ENCODE measurements around the gene SERPIND1. TPM values are rescaled to one million over a fixed set of nuclear protein-coding genes. Genes with fewer than 3 reads are reported as not detected.
"Not testable (repeated sequence)": the region's sequence is repeated elsewhere in the genome, so short reads cannot be mapped to it uniquely, and the experiment has no call there.

Gene SERPIND1
- total and polyA plus RNA-seq, 2 donors (not counting 1 experiment from before 2014, with no cell fraction given): not detected

DNA sequence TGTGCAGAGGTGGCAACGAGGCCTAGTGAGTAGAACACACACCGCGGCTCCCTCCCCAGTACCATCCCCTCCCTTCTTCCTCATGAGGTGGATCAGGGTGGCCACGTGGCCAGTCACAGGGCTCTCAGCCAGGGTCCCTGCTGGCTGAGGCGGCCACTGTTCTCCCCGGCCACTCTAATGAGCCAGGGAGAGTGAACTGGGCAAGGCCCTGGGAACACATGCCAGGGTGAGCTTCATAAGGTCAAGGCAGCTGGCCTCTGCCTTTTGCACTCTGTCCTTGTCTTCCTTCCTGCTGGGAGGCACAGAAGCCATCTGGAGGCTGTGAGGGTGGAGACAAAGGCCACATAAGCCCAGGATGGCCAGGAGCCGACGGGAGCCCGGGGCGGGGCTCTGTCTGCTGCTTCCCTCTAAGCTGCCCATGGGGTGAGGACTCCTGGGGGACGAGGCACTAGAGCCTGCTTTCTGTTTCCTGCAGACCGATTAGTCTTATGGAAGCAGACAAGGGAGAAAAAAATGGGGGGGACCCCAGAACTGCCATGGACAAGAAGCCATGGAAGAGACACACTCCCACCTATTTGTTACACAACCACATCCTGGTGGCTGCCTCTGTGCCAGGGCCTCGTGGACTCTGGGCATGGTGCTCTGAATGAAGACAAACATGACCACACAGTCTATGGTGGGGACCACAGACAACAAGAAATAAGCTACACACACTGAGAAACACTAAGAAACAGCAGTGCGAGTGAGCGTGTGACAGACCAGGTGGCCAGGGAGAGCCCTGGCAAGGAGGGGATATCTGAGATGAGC is 38.4 kb upstream of the SERPIND1 start:
- H3K4me3 Mint-ChIP-seq; ATAC-seq (ENCODE audit: low read depth); H3K9me3 Mint-ChIP-seq (ENCODE audit: insufficient read depth); CTCF ChIA-PET; DNase-seq; H3K27me3 Mint-ChIP-seq; H3K4me1 Mint-ChIP-seq; H3K4me2 ChIP-seq (replicated peaks; ENCODE audit: low read depth, low read length, poor library complexity, severe bottlenecking); H3K9me3 ChIP-seq (ENCODE audit: control extremely low read depth in 1 of 3, control insufficient read depth in 2 of 3, insufficient read depth in 1 of 3, low read length in 2 of 3); H3K27ac ChIP-seq (ENCODE audit: low read length in 2 of 2); H3K79me2 ChIP-seq (ENCODE audit: control insufficient read depth, insufficient read depth, low read length); H4K20me1 ChIP-seq (ENCODE audit: control insufficient read depth, insufficient read depth, low read length, poor library complexity, severe bottlenecking); H3K4me1 ChIP-seq (ENCODE audit: control insufficient read depth in 2 of 2, insufficient read depth in 2 of 2, low read length in 2 of 2); H3K9ac ChIP-seq (ENCODE audit: low read length); H2AFZ ChIP-seq (ENCODE audit: insufficient read depth, low read depth, low read length, poor library complexity, severe bottlenecking); H3K4me3 ChIP-seq (ENCODE audit: control extremely low read depth in 1 of 5, extremely low read depth in 1 of 5, insufficient read depth in 1 of 5, low read depth in 2 of 5, low read length in 4 of 5); intact Hi-C loops (cut with micrococcal nuclease); H3K27ac Mint-ChIP-seq; POLR2A ChIA-PET; H3K27me3 ChIP-seq (replicated peaks in 1 of 4; ENCODE audit: control extremely low read depth in 1 of 4, control insufficient read depth in 3 of 4, insufficient read depth in 4 of 4, low read length in 3 of 4): not testable (repeated sequence)
- peaks cover 2 to 20% of the 10 kb centered on the region in 2 experiments for H3K36me3 ChIP-seq (replicated peaks in 1 of 2; ENCODE audit: control extremely low read depth in 1 of 2, control insufficient read depth in 1 of 2, extremely low read depth in 1 of 2, insufficient read depth in 2 of 2, low read length in 1 of 2)
- 97% methylated on average over 4 of the region's 15 CpGs for WGBS (ENCODE audit: insufficient coverage)

DNA sequence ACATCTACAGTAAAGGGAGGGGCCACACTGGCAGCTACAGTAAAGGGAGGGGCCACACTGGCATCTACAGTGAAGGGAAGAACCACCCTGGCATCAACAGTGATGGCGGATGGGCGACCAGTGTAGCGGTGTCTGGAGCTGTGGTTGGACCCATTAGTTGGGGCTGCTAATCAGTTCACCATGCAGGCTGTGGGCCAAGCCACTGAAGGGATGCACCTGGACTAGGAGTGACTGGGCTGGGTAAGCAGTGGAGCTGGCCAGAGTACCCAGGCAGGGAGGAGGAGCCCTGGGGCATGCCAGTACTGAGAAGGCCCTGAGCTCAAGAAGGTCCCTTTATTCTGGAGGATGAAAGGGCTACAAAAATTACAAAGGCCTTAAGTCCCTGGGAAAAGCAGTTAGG is 37.0 kb upstream of the SERPIND1 start:
- DNase-seq; H3K27me3 ChIP-seq (replicated peaks in 1 of 4; ENCODE audit: control extremely low read depth in 1 of 4, control insufficient read depth in 3 of 4, insufficient read depth in 4 of 4, low read length in 3 of 4); H3K27ac ChIP-seq (ENCODE audit: low read length in 2 of 2); ATAC-seq (ENCODE audit: low read depth); H3K4me3 ChIP-seq (ENCODE audit: control extremely low read depth in 1 of 5, extremely low read depth in 1 of 5, insufficient read depth in 1 of 5, low read depth in 2 of 5, low read length in 4 of 5); H3K9ac ChIP-seq (ENCODE audit: low read length); H3K9me3 Mint-ChIP-seq (ENCODE audit: insufficient read depth); H3K27me3 Mint-ChIP-seq; H3K4me2 ChIP-seq (replicated peaks; ENCODE audit: low read depth, low read length, poor library complexity, severe bottlenecking); H3K4me1 Mint-ChIP-seq; CTCF ChIA-PET; H2AFZ ChIP-seq (ENCODE audit: insufficient read depth, low read depth, low read length, poor library complexity, severe bottlenecking); H3K9me3 ChIP-seq (ENCODE audit: control extremely low read depth in 1 of 3, control insufficient read depth in 2 of 3, insufficient read depth in 1 of 3, low read length in 2 of 3); H3K4me3 Mint-ChIP-seq; H3K79me2 ChIP-seq (ENCODE audit: control insufficient read depth, insufficient read depth, low read length); H3K4me1 ChIP-seq (ENCODE audit: control insufficient read depth in 2 of 2, insufficient read depth in 2 of 2, low read length in 2 of 2); H3K27ac Mint-ChIP-seq; H4K20me1 ChIP-seq (ENCODE audit: control insufficient read depth, insufficient read depth, low read length, poor library complexity, severe bottlenecking); intact Hi-C loops (cut with micrococcal nuclease); POLR2A ChIA-PET: not testable (repeated sequence)
- peaks cover 2 to 24% of the 10 kb centered on the region in 2 experiments for H3K36me3 ChIP-seq (replicated peaks in 1 of 2; ENCODE audit: control extremely low read depth in 1 of 2, control insufficient read depth in 1 of 2, extremely low read depth in 1 of 2, insufficient read depth in 2 of 2, low read length in 1 of 2)
- WGBS (ENCODE audit: insufficient coverage): 90% methylated on average over 3 of the region's 3 CpGs
